GM19372 (cell line): ENCODE data around the gene CILP.
"Not testable (repeated sequence)": the region's sequence is repeated elsewhere in the genome, so short reads cannot be mapped to it uniquely, and the experiment has no call there.

Source experiments
- ATAC-seq: cut with Tn5 transposase; IDR thresholded peaks from one replicate; pipeline ENCODE4 v1.9.1; 2021; ENCODE audit warnings: mild to moderate bottlenecking, low read depth, moderate library complexity; ENCODE audit not compliant: unreplicated experiment

The CILP gene

GRCh38 chr15:65196637-65197336 lies 14.5 kb downstream of the CILP start:
- ATAC-seq: no peak

GRCh38 chr15:65195548-65195923 lies 15.7 kb downstream of the CILP start:
- ATAC-seq: no peak

- no peak for ATAC-seq
Measured at GRCh38 chr15:65194826-65195547, 16.3 kb downstream of the CILP start.

- no peak for ATAC-seq
Measured at GRCh38 chr15:65192016-65192415, 19.3 kb downstream of the CILP start.

GRCh38 chr15:65189102-65189740 lies 22.1 kb downstream of the CILP start:
- ATAC-seq: no peak

GRCh38 chr15:65188472-65188871 lies 22.8 kb downstream of the CILP start:
- ATAC-seq: not testable (repeated sequence)

GRCh38 chr15:65184868-65185717 lies 26.2 kb downstream of the CILP start, which contains the start of gene CLPX:
Gene CLPX, minus strand, starts transcription at chr15:65185342. Its CDS starts 189 bp downstream, at chr15:65185153.
- ATAC-seq: peak; percentile 75

GRCh38 chr15:65184305-65184867 lies 26.9 kb downstream of the CILP start:
- ATAC-seq: no peak

- no peak for ATAC-seq
Measured at GRCh38 chr15:65183865-65184159, 27.5 kb downstream of the CILP start.

- ATAC-seq: no peak
Measured at GRCh38 chr15:65182538-65182937, 28.7 kb downstream of the CILP start.

- not testable (repeated sequence) for ATAC-seq
Measured at GRCh38 chr15:65181582-65182353, 29.5 kb downstream of the CILP start.

- ATAC-seq: no peak
Measured at GRCh38 chr15:65180167-65180566, 31.1 kb downstream of the CILP start.

GRCh38 chr15:65177901-65178300 lies 33.4 kb downstream of the CILP start:
- ATAC-seq: no peak

- no peak for ATAC-seq
Measured at GRCh38 chr15:65176056-65176455, 35.2 kb downstream of the CILP start.

GRCh38 chr15:65175511-65175910 lies 35.8 kb downstream of the CILP start:
- no peak for ATAC-seq

- ATAC-seq: no peak
Measured at GRCh38 chr15:65174509-65174908, 36.8 kb downstream of the CILP start.

- ATAC-seq: no peak
Measured at GRCh38 chr15:65172531-65172930, 38.7 kb downstream of the CILP start.

- ATAC-seq: no peak
Measured at GRCh38 chr15:65171428-65171827, 39.8 kb downstream of the CILP start.

GRCh38 chr15:65165875-65166274 lies 45.4 kb downstream of the CILP start:
- no peak for ATAC-seq

- no peak for ATAC-seq
Measured at GRCh38 chr15:65164139-65164538, 47.1 kb downstream of the CILP start.
